GM18526 (cell line): ENCODE data around the gene STK33.

ENCODE experiments used
- POLR2A ChIP-seq: IDR thresholded peaks from 3 replicates; pipeline ENCODE4 v1.6.1; 2011; ENCODE audit not compliant: insufficient read length; ENCODE audit errors: extremely low read depth

The STK33 gene

GRCh38 chr11:8581300-8581699 lies 12.7 kb downstream of the STK33 start:
- no peak for TF ChIP-seq POLR2A

GRCh38 chr11:8577791-8578581 lies 16.0 kb downstream of the STK33 start:
- TF ChIP-seq POLR2A, result no peak

GRCh38 chr11:8574798-8575197 lies 19.2 kb downstream of the STK33 start:
- TF ChIP-seq POLR2A, result no peak

- no peak for TF ChIP-seq POLR2A
These were observed 20.3 kb downstream of the STK33 start for GRCh38 chr11:8573777-8574176.

GRCh38 chr11:8567602-8568198 lies 26.3 kb downstream of the STK33 start:
- TF ChIP-seq POLR2A, result no peak

GRCh38 chr11:8566613-8567210 lies 27.3 kb downstream of the STK33 start:
- TF ChIP-seq POLR2A, result no peak

- TF ChIP-seq POLR2A, result no peak
These were observed 29.5 kb downstream of the STK33 start for GRCh38 chr11:8564526-8564925.

GRCh38 chr11:8561461-8561860 lies 32.6 kb downstream of the STK33 start:
- no peak for TF ChIP-seq POLR2A

GRCh38 chr11:8558436-8558835 lies 35.6 kb downstream of the STK33 start:
- no peak for TF ChIP-seq POLR2A

- no peak for TF ChIP-seq POLR2A
These were observed 48.2 kb downstream of the STK33 start for GRCh38 chr11:8545698-8546366.

GRCh38 chr11:8544807-8545206 lies 49.2 kb downstream of the STK33 start:
- TF ChIP-seq POLR2A, result no peak

- TF ChIP-seq POLR2A, result no peak
These were observed 50.8 kb downstream of the STK33 start for GRCh38 chr11:8543278-8543677.

GRCh38 chr11:8541448-8541847 lies 52.6 kb downstream of the STK33 start:
- TF ChIP-seq POLR2A, result no peak

GRCh38 chr11:8533332-8533731 lies 60.7 kb downstream of the STK33 start:
- TF ChIP-seq POLR2A, result no peak

- no peak for TF ChIP-seq POLR2A
These were observed 61.6 kb downstream of the STK33 start for GRCh38 chr11:8532475-8532874.

- TF ChIP-seq POLR2A, result no peak
These were observed 62.0 kb downstream of the STK33 start for GRCh38 chr11:8531982-8532381.
